IMR-90 (cell line): ENCODE data around the gene PADI2. TPM values are rescaled to one million over a fixed set of nuclear protein-coding genes. Genes with fewer than 3 reads are reported as not detected.

Experiments
- ATAC-seq: fragments of 200-7000 bp; cut with Tn5 transposase; 2 replicates; pipeline ENCODE4 v1.9.1; 2020; ENCODE audit warnings: low read depth, mild to moderate bottlenecking, moderate library complexity
- BruUV-seq: library from RNA; stranded (reverse); fragments of 400-500 nt; replicated peaks from 2 replicates; lab custom pipeline; 2021; lab: Mats Ljungman, UMichigan
- CTCF ChIA-PET: fragments of 300-600 bp; formaldehyde crosslinking; extraction: SDS; loops from one replicate; lab custom pipeline; 2021; ENCODE audit warnings: antibody characterized with exemption; lab: Yijun Ruan, JAX
- POLR2A ChIA-PET: fragments of 300-600 bp; sonication (Branson Sonifier 250); formaldehyde crosslinking; loops from one replicate; lab custom pipeline; 2022; ENCODE audit warnings: antibody characterized with exemption; ENCODE audit not compliant: unreplicated experiment; lab: Charles Lee
- DNase-seq: peaks from one replicate; pipeline ENCODE4 v3.0.0; 2013
- H2AFZ ChIP-seq: replicated peaks from 2 replicates; pipeline ENCODE3; 2013; ENCODE audit warnings: low read length, mild to moderate bottlenecking; ENCODE audit not compliant: poor library complexity
- H2AK5ac ChIP-seq: 2 replicates; pipeline ENCODE4 v1.6.1; 2013; ENCODE audit warnings: low read depth, low read length, inconsistent platforms
- H2AK9ac ChIP-seq: replicated peaks from 2 replicates; pipeline ENCODE3; 2013; ENCODE audit warnings: mild to moderate bottlenecking, low read depth, low read length, moderate library complexity; ENCODE audit not compliant: poor library complexity
- H2BK120ac ChIP-seq: 2 replicates; pipeline ENCODE4 v1.6.1; 2013; ENCODE audit warnings: low read depth, low read length, inconsistent platforms
- H2BK15ac ChIP-seq: 3 replicates; pipeline ENCODE4 v1.6.1; 2013; ENCODE audit warnings: low read depth, low read length, inconsistent platforms
- H2BK20ac ChIP-seq: 2 replicates; pipeline ENCODE4 v1.6.1; 2013; ENCODE audit warnings: low read depth, mild to moderate bottlenecking, inconsistent platforms, low read length, moderate library complexity
- H2BK5ac ChIP-seq: 2 replicates; pipeline ENCODE4 v1.6.1; 2013; ENCODE audit warnings: mild to moderate bottlenecking, low read depth, low read length, inconsistent platforms; ENCODE audit not compliant: poor library complexity, severe bottlenecking
- H3K14ac ChIP-seq: replicated peaks from 2 replicates; pipeline ENCODE4 v1.6.1; 2013; ENCODE audit warnings: low read depth, low read length, inconsistent platforms
- H3K18ac ChIP-seq: 2 replicates; pipeline ENCODE4 v1.6.1; 2013; ENCODE audit warnings: low read depth, low read length, control low read depth
- H3K23ac ChIP-seq: 2 replicates; pipeline ENCODE4 v1.6.1; 2013; ENCODE audit warnings: low read depth, low read length, inconsistent platforms
- H3K27ac ChIP-seq: 2 replicates; pipeline ENCODE4 v1.5.1; 2013; ENCODE audit warnings: mild to moderate bottlenecking, control low read depth, low read length; ENCODE audit not compliant: insufficient read depth
- H3K27me3 ChIP-seq: 2 replicates; pipeline ENCODE4 v1.6.1; 2013; ENCODE audit warnings: low read length; ENCODE audit not compliant: control insufficient read depth, insufficient read depth
- H3K36me3 ChIP-seq: 2 replicates; pipeline ENCODE4 v1.6.1; 2013; ENCODE audit warnings: low read length, mixed read lengths; ENCODE audit not compliant: control insufficient read depth, insufficient read depth
- H3K4ac ChIP-seq: 2 replicates; pipeline ENCODE4 v1.6.1; 2013; ENCODE audit warnings: low read depth, low read length, inconsistent platforms
- H3K4me1 ChIP-seq: 2 replicates; pipeline ENCODE4 v1.6.1; 2013; ENCODE audit warnings: low read length, mixed read lengths; ENCODE audit not compliant: control insufficient read depth, insufficient read depth
- H3K4me2 ChIP-seq: 2 replicates; pipeline ENCODE4 v1.6.1; 2013; ENCODE audit warnings: low read depth, mild to moderate bottlenecking, control low read depth, low read length, moderate library complexity
- H3K4me3 ChIP-seq: 2 replicates; pipeline ENCODE4 v1.5.1; 2013; ENCODE audit warnings: low read depth, mild to moderate bottlenecking, control low read depth, low read length, moderate library complexity; ENCODE audit not compliant: insufficient read depth
- H3K56ac ChIP-seq: 2 replicates; pipeline ENCODE4 v1.6.1; 2013; ENCODE audit warnings: low read length, inconsistent platforms; ENCODE audit not compliant: insufficient read depth; ENCODE audit errors: extremely low read depth
- H3K79me1 ChIP-seq, 2 experiments: 2 replicates each; pipeline ENCODE4 v1.6.1; 2013; ENCODE audit warnings: low read length in 2 of 2, inconsistent platforms in 1 of 2, low read depth in 1 of 2
- H3K9ac ChIP-seq: 2 replicates; pipeline ENCODE4 v1.6.1; 2013; ENCODE audit warnings: low read depth, low read length, control low read depth
- H3K9me1 ChIP-seq: 2 replicates; pipeline ENCODE4 v1.6.1; 2013; ENCODE audit warnings: low read length, inconsistent platforms; ENCODE audit not compliant: insufficient read depth
- H3K9me3 ChIP-seq: 2 replicates; pipeline ENCODE4 v1.6.1; 2013; ENCODE audit warnings: low read length; ENCODE audit not compliant: control insufficient read depth, insufficient read depth
- H4K20me1 ChIP-seq: 2 replicates; pipeline ENCODE4 v1.6.1; 2013; ENCODE audit warnings: low read length, inconsistent platforms; ENCODE audit not compliant: insufficient read depth
- H4K5ac ChIP-seq: 2 replicates; pipeline ENCODE4 v1.6.1; 2013; ENCODE audit warnings: mild to moderate bottlenecking, low read depth, low read length, control low read depth
- H4K8ac ChIP-seq, 2 experiments: 2 replicates each; pipeline ENCODE4 v1.6.1; 2013; ENCODE audit warnings: low read depth in 2 of 2, low read length in 2 of 2, control low read depth in 1 of 2, inconsistent platforms in 1 of 2
- H4K91ac ChIP-seq: 2 replicates; pipeline ENCODE4 v1.6.1; 2013; ENCODE audit warnings: low read depth, low read length, inconsistent platforms; ENCODE audit not compliant: insufficient read depth
- CEBPB ChIP-seq: IDR thresholded peaks from 2 replicates; pipeline ENCODE4 v1.6.1; 2012; ENCODE audit warnings: low read depth, low read length, improper control_type of control experiment
- CTCF ChIP-seq: conservative IDR thresholded peaks from 2 replicates; pipeline ENCODE4 v1.5.1; 2012; ENCODE audit warnings: mild to moderate bottlenecking, low read depth, low read length, improper control_type of control experiment
- ELK1 ChIP-seq: fragments of 150-350 bp; IDR thresholded peaks from 2 replicates; pipeline ENCODE4 v1.6.1; 2016; ENCODE audit warnings: low read depth, mild to moderate bottlenecking, low read length, moderate library complexity, borderline replicate concordance
- FOS ChIP-seq: fragments of 150-350 bp; IDR thresholded peaks from 2 replicates; pipeline ENCODE4 v1.6.1; 2016; ENCODE audit warnings: low read depth, low read length
- MAFK ChIP-seq: IDR thresholded peaks from 2 replicates; pipeline ENCODE4 v1.6.1; 2012; ENCODE audit warnings: low read depth, low read length, improper control_type of control experiment
- MAZ ChIP-seq: IDR thresholded peaks from 2 replicates; pipeline ENCODE4 v1.6.1; 2012; ENCODE audit warnings: low read depth, mild to moderate bottlenecking, low read length, improper control_type of control experiment, moderate library complexity, borderline replicate concordance
- NFE2L2 ChIP-seq: fragments of 150-350 bp; IDR thresholded peaks from 2 replicates; pipeline ENCODE4 v1.6.1; 2016; ENCODE audit warnings: low read depth, mild to moderate bottlenecking, low read length
- POLR2A ChIP-seq: IDR thresholded peaks from 2 replicates; pipeline ENCODE4 v1.6.1; 2012; ENCODE audit warnings: mild to moderate bottlenecking, low read depth, low read length
- SMC3 ChIP-seq: fragments of 150-350 bp; IDR thresholded peaks from 2 replicates; pipeline ENCODE4 v1.6.1; 2016; ENCODE audit warnings: low read depth, mild to moderate bottlenecking, antibody characterized with exemption, low read length, moderate library complexity
- WGBS, 2 experiments: methylation state at CpG; one replicate each; pipeline versions ENCODE4 v1.1.5 to v1.1.7; 2013; ENCODE audit warnings: missing lambda C conversion rate in 2 of 2; ENCODE audit not compliant: insufficient read length in 1 of 2; ENCODE audit errors: extremely low coverage in 2 of 2; 5-methylcytosine and 5-hydroxymethylcytosine counted together
- dilution Hi-C: fragments of 300-500 bp; cut with HindIII; formaldehyde crosslinking; loops from one replicate; pipeline ENCODE4 v1.14.3; 2018; ENCODE audit warnings: low sequenced_read_pairs; ENCODE audit not compliant: unreplicated experiment
- in situ Hi-C: fragments of 300-500 bp; cut with MboI; formaldehyde crosslinking; loops from 3 replicates; pipeline ENCODE4 v1.14.3; 2019; ENCODE audit warnings: low sequenced_read_pairs, inconsistent platforms, mixed read lengths
- intact Hi-C: fragments of 100-400 bp; cut with micrococcal nuclease; formaldehyde crosslinking; loops from 2 replicates; pipeline ENCODE4 v1.10.0; 2022
- polyA plus RNA-seq, 3 experiments: library from polyadenylated mRNA; depleted of rRNA; stranded (reverse); fragments of >200 nt; gene quantifications; 2 replicates each; pipeline ENCODE4 v1.2.3, GENCODE V29; 2012; ENCODE audit warnings: low replicate concordance in 1 of 3
- total RNA-seq: library from RNA; depleted of rRNA; stranded (reverse); fragments of >200 nt; gene quantifications from 2 replicates; pipeline ENCODE4 v1.2.3, GENCODE V29; 2012

Gene PADI2
- total and polyA plus RNA-seq, 2 of the 4 experiments (the other 2 are of a cell fraction): not detected

GRCh38 chr1:17089506-17089905 is 29.7 kb downstream of the PADI2 start:
- in situ Hi-C loops: no loop called here

More at GRCh38 chr1:17089506-17089905, 29.7 kb downstream of the PADI2 start:
- Histone ChIP-seq H3K9me3 (no peaks in the 10 kb centered on the region), H2AK9ac (no peak overlapping the region), H2BK20ac (no peak overlapping the region), H3K36me3 (no peaks in the 10 kb centered on the region), H3K27ac (no peak overlapping the region), H3K4me3 (no peak overlapping the region), H3K4me2 (no peak overlapping the region), H3K27me3 (peaks cover 28% of the 10 kb centered on the region; the same call in 1 of the 2 replicates), H3K9ac (no peak overlapping the region), H3K56ac (no peak overlapping the region), H2BK5ac (no peak overlapping the region), H2AFZ (no peak overlapping the region), H4K20me1 (no peaks in the 10 kb centered on the region), H2BK120ac (no peak overlapping the region), H2AK5ac (no peak overlapping the region), H3K18ac (no peak overlapping the region), H3K4me1 (no peaks in the 10 kb centered on the region), H4K8ac (no peak overlapping the region), H4K91ac (no peak overlapping the region), H3K14ac (no peak overlapping the region), H3K9me1 (no peaks in the 10 kb centered on the region), H3K4ac (no peak overlapping the region), H2BK15ac (no peak overlapping the region), H3K23ac (no peak overlapping the region), H3K79me1 (no peaks in the 10 kb centered on the region), H4K5ac (no peak overlapping the region)
- DNase-seq: no peak
- intact Hi-C loops: no loop called here
- CTCF ChIA-PET: no interaction called here
- WGBS, 2 experiments: 75% methylated on average over 10 of the region's 14 CpGs; no CpG with 5 or more reads in 1 of the 2 experiments
- no peak for ATAC-seq
- dilution Hi-C loops: no loop called here
- POLR2A ChIA-PET: no interaction called here
- BruUV-seq: no TSS peak
- TF ChIP-seq ELK1 (no peak), MAFK (no peak), CTCF (no peak), MAZ (no peak), SMC3 (no peak), NFE2L2 (no peak), POLR2A (no peak), CEBPB (no peak), FOS (no peak)
